A549 (cell line): ENCODE results near the gene MUC5AC. TPM values are rescaled to one million over a fixed set of nuclear protein-coding genes. Genes with fewer than 3 reads are reported as not detected.
A peak's percentile ranks its signal among the peaks of the same experiment; 100 is the strongest.

Experiments used
- ATAC-seq, 2 experiments: fragments of 200-7000 bp in 1 of 2; fragments of >200 bp in 1 of 2; cut with Nextera tagmentation in 1 of 2; cut with Tn5 transposase in 1 of 2; 3 replicates each; pipeline versions ENCODE4 v1.8.0 to v1.9.1; 2018 to 2020; ENCODE audit warnings: mild to moderate bottlenecking in 1 of 2, moderate library complexity in 1 of 2
- CTCF ChIA-PET: fragments of 300-600 bp; sonication (Branson Sonifier 250); formaldehyde crosslinking; extraction: SDS; loops from one replicate; lab custom pipeline; 2021; ENCODE audit warnings: antibody characterized with exemption, inconsistent platforms; lab: Yijun Ruan, JAX
- POLR2A ChIA-PET: fragments of 350-600 bp; formaldehyde crosslinking; extraction: SDS; loops from one replicate; lab custom pipeline; 2021; ENCODE audit warnings: antibody characterized with exemption, inconsistent platforms; lab: Yijun Ruan, JAX
- DNase-seq, 2 experiments: peaks; one replicate each; pipeline versions ENCODE4 v3.0.0 to v3.0.0-alpha.2; 2011 to 2016; ENCODE audit warnings: low read depth in 1 of 2, low spot score in 1 of 2
- FAIRE-seq: peaks from 2 replicates; lab custom pipeline; 2011; peaks lifted over from hg19 to GRCh38; lab: Jason Lieb, UNC
- H3K27ac ChIP-seq, 2 experiments: fragments of >200 bp; sonication (Bioruptor Twin); formaldehyde crosslinking; 3 replicates each; pipeline ENCODE4 v1.5.1; 2016 to 2017
- H3K4me1 ChIP-seq: fragments of >200 bp; sonication (Bioruptor Twin); formaldehyde crosslinking; 3 replicates; pipeline ENCODE4 v1.6.1; 2016
- H3K4me2 ChIP-seq: fragments of >200 bp; sonication (Bioruptor Twin); formaldehyde crosslinking; 3 replicates; pipeline ENCODE4 v1.6.1; 2016
- H3K4me3 ChIP-seq: fragments of >200 bp; sonication (Bioruptor Twin); formaldehyde crosslinking; 3 replicates; pipeline ENCODE4 v1.5.1; 2016
- H3K9me3 ChIP-seq: fragments of >200 bp; sonication (Bioruptor Twin); formaldehyde crosslinking; 3 replicates; pipeline ENCODE4 v1.6.1; 2016
- CHD4 ChIP-seq: fragments of 200-600 bp; sonication (generic); IDR thresholded peaks from 2 replicates; pipeline ENCODE4 v1.6.1; 2016; ENCODE audit warnings: antibody characterized with exemption, mild to moderate bottlenecking, borderline replicate concordance
- EHMT2 ChIP-seq: fragments of 200-600 bp; sonication (generic); IDR thresholded peaks from 2 replicates; pipeline ENCODE4 v1.6.1; 2016; ENCODE audit warnings: antibody characterized with exemption, low read depth, mild to moderate bottlenecking, moderate library complexity
- EP300 ChIP-seq, 2 experiments: fragments of >200 bp; sonication (Bioruptor Twin); formaldehyde crosslinking; IDR thresholded peaks; 2 replicates in 1 of 2; 3 replicates in 1 of 2; pipeline ENCODE4 v1.6.1; 2016 to 2017
- FOSB ChIP-seq: fragments of 250-450 bp; sonication (Bioruptor Pico); IDR thresholded peaks from 2 replicates; pipeline ENCODE4 v1.5.0; 2020; ENCODE audit warnings: mild to moderate bottlenecking, moderate library complexity
- FOXS1 ChIP-seq: fragments of 250-450 bp; sonication (Bioruptor Pico); IDR thresholded peaks from 2 replicates; pipeline ENCODE4 v1.5.0; 2020; ENCODE audit warnings: mild to moderate bottlenecking, moderate library complexity
- HDAC2 ChIP-seq: fragments of 200-600 bp; sonication (generic); IDR thresholded peaks from 2 replicates; pipeline ENCODE4 v1.6.1; 2016
- HMGXB4 ChIP-seq: fragments of 250-450 bp; sonication (Bioruptor Pico); IDR thresholded peaks from 2 replicates; pipeline ENCODE4 v1.5.0; 2021; ENCODE audit warnings: mild to moderate bottlenecking, moderate library complexity, borderline replicate concordance
- HOXB13 ChIP-seq: fragments of 250-450 bp; sonication (Bioruptor Pico); IDR thresholded peaks from 2 replicates; pipeline ENCODE4 v1.5.0; 2020; ENCODE audit warnings: low read depth, mild to moderate bottlenecking, moderate library complexity
- KDM5A ChIP-seq: fragments of 200-600 bp; sonication (generic); IDR thresholded peaks from 2 replicates; pipeline ENCODE4 v1.6.1; 2016; ENCODE audit warnings: antibody characterized with exemption, mild to moderate bottlenecking
- NR3C1 ChIP-seq: fragments of >200 bp; sonication (Bioruptor Twin); formaldehyde crosslinking; IDR thresholded peaks from 3 replicates; pipeline ENCODE4 v1.6.1; 2017
- RARB ChIP-seq: fragments of 250-450 bp; sonication (Bioruptor Pico); IDR thresholded peaks from 2 replicates; pipeline ENCODE4 v1.8.0; 2021; ENCODE audit warnings: mild to moderate bottlenecking, moderate library complexity
- RCOR1 ChIP-seq: fragments of 150-350 bp; IDR thresholded peaks from 2 replicates; pipeline ENCODE4 v1.6.1; 2014; ENCODE audit warnings: antibody characterized with exemption, low read length, low read depth
- RFX5 ChIP-seq: fragments of 450-650 bp; IDR thresholded peaks from 2 replicates; pipeline ENCODE4 v1.7.1; 2014; ENCODE audit warnings: antibody characterized with exemption, mild to moderate bottlenecking, moderate library complexity
- RNF2 ChIP-seq: fragments of 200-600 bp; sonication (generic); IDR thresholded peaks from 2 replicates; pipeline ENCODE4 v1.6.1; 2016; ENCODE audit warnings: low read depth, mild to moderate bottlenecking, antibody characterized with exemption, moderate library complexity, borderline replicate concordance
- TP53 ChIP-seq: fragments of 250-450 bp; sonication (Bioruptor Pico); IDR thresholded peaks from 2 replicates; pipeline ENCODE4 v1.5.0; 2021; ENCODE audit warnings: mild to moderate bottlenecking, moderate library complexity
- USF2 ChIP-seq: fragments of 450-650 bp; IDR thresholded peaks from 2 replicates; pipeline ENCODE4 v1.6.1; 2014; ENCODE audit warnings: antibody characterized with exemption
- ZC3H11A ChIP-seq: fragments of 450-650 bp; IDR thresholded peaks from 2 replicates; pipeline ENCODE4 v1.6.1; 2014; ENCODE audit warnings: antibody characterized with exemption, mild to moderate bottlenecking
- ZFP36 ChIP-seq: fragments of 450-650 bp; IDR thresholded peaks from 2 replicates; pipeline ENCODE4 v1.6.1; 2014; ENCODE audit warnings: borderline replicate concordance; ENCODE audit not compliant: partially characterized antibody
- WGBS: methylation state at CpG from one replicate; pipeline ENCODE4 v1.1.6; 2017; ENCODE audit errors: missing lambda C conversion rate; 5-methylcytosine and 5-hydroxymethylcytosine counted together
- polyA plus RNA-seq, 4 experiments: library from polyadenylated mRNA; depleted of rRNA in 3 of 4; stranded (reverse); fragments of >200 nt; fragmentation: RNase III in 1 of 4; extraction: RNeasy Plus Mini Kit Qiagen cat#74134 plus additional on column Dnase treatment in 1 of 4; gene quantifications; 2 replicates in 3 of 4; 3 replicates in 1 of 4; pipeline ENCODE4 v1.2.3, GENCODE V29; 2011 to 2017
- TF ChIP-seq, protein P1 (sequence below): IDR thresholded peaks from 2 replicates; pipeline ENCODE4 v1.6.1; 2012
- TF ChIP-seq, protein P2 (sequence below): fragments of 200-600 bp; sonication (generic); IDR thresholded peaks from 2 replicates; pipeline ENCODE4 v1.6.1; 2016; ENCODE audit warnings: antibody characterized with exemption, mild to moderate bottlenecking, moderate library complexity

Gene MUC5AC
- polyA plus RNA-seq, 2 of the 4 experiments (the other 2 are of a cell fraction), result 0.18 to 7.4 TPM

DNA sequence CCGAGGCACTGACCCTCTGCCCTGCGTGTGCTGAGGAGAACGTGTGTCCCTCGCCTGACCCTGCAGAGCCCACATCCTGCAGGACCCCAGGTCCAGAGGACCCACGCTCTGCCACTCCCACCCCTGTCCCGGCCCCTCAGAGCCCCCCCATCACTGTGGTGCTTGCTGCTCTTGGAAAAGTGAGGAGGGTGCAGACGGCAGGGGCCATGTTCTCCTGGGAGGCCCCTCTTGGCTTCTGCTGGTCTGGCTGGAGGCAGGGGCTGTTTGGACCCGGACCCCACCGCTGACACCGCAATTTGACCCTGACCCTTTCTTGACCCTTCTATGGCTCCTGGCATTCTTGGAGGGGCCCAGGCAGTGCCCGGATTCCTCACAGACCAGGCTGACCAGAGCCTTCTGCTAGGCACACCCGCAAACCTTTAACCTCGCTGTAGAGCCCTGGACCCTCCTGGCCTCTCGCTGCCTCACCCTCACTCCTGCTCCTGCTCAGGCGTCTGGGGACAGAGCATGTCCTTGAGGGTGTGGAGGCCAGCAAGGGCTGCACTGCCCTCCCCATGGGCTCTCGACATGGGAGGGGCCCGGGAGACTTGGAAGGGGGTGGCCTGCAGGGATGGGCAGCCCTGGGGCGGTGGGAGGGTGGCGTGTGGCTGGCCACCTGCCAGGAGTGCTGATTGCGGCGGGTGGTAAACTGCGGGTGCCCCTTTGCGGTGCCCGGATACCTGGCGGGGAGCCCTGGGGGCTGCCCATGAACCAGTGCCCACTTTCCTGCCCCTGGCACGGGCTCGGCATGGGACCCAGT, 37.0 kb upstream of the MUC5AC start:
- no peaks in the 10 kb centered on the region for H3K9me3 ChIP-seq
- CTCF ChIA-PET, result no interaction called here
- H3K4me3 ChIP-seq, result no peak overlapping the region
- H3K4me2 ChIP-seq, result no peak overlapping the region
- DNase-seq (no peak), FAIRE-seq (no peak)
- TF ChIP-seq HDAC2, result no peak
- no peak for TF ChIP-seq FOSB (CRISPR knock-in tag)
- TF ChIP-seq, protein P1, sequence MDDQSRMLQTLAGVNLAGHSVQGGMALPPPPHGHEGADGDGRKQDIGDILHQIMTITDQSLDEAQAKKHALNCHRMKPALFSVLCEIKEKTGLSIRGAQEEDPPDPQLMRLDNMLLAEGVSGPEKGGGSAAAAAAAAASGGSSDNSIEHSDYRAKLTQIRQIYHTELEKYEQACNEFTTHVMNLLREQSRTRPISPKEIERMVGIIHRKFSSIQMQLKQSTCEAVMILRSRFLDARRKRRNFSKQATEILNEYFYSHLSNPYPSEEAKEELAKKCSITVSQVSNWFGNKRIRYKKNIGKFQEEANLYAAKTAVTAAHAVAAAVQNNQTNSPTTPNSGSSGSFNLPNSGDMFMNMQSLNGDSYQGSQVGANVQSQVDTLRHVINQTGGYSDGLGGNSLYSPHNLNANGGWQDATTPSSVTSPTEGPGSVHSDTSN, result no peak
- no peak for TF ChIP-seq FOXS1 (CRISPR knock-in tag)
- no peak for TF ChIP-seq RFX5
- no peak for TF ChIP-seq RNF2
- no peak for TF ChIP-seq ZFP36
- TF ChIP-seq CHD4, result no peak
- TF ChIP-seq HOXB13, result no peak
- TF ChIP-seq, protein P2, sequence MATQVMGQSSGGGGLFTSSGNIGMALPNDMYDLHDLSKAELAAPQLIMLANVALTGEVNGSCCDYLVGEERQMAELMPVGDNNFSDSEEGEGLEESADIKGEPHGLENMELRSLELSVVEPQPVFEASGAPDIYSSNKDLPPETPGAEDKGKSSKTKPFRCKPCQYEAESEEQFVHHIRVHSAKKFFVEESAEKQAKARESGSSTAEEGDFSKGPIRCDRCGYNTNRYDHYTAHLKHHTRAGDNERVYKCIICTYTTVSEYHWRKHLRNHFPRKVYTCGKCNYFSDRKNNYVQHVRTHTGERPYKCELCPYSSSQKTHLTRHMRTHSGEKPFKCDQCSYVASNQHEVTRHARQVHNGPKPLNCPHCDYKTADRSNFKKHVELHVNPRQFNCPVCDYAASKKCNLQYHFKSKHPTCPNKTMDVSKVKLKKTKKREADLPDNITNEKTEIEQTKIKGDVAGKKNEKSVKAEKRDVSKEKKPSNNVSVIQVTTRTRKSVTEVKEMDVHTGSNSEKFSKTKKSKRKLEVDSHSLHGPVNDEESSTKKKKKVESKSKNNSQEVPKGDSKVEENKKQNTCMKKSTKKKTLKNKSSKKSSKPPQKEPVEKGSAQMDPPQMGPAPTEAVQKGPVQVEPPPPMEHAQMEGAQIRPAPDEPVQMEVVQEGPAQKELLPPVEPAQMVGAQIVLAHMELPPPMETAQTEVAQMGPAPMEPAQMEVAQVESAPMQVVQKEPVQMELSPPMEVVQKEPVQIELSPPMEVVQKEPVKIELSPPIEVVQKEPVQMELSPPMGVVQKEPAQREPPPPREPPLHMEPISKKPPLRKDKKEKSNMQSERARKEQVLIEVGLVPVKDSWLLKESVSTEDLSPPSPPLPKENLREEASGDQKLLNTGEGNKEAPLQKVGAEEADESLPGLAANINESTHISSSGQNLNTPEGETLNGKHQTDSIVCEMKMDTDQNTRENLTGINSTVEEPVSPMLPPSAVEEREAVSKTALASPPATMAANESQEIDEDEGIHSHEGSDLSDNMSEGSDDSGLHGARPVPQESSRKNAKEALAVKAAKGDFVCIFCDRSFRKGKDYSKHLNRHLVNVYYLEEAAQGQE, result no peak
- no peak for TF ChIP-seq TP53
- no peak for TF ChIP-seq ZC3H11A
- no peak for TF ChIP-seq HMGXB4 (CRISPR knock-in tag)
- TF ChIP-seq RCOR1, result no peak
- TF ChIP-seq EP300 (IDR thresholded peaks at IDR 0.05), result no peak
- TF ChIP-seq USF2, result no peak
- no peak for TF ChIP-seq EHMT2
- TF ChIP-seq NR3C1, result no peak
- no peak for TF ChIP-seq KDM5A
- no peak for TF ChIP-seq RARB
- TF ChIP-seq, all 56 proteins: peak for 0
- ATAC-seq, result peak in 1 of 2 experiments; percentile 12; a peak in 1 of 6 replicates
- 83% methylated on average over 13 of the region's 27 CpGs for WGBS
- peak overlapping the region in 1 of 2 experiments; percentile 34; a peak in 3 of 6 replicates for H3K27ac ChIP-seq
- POLR2A ChIA-PET, result no interaction called here
- H3K4me1 ChIP-seq, result peaks cover 6% of the 10 kb centered on the region; the same call in 1 of the 3 replicates
